Thyroid gland (tissue), 4 donors: ENCODE data around the gene SFT2D2.

Experiments
- POLR2A ChIP-seq, 2 donors: fragments of 450-650 bp; IDR thresholded peaks; one replicate each; pipeline ENCODE4 v1.6.1; 2017; ENCODE audit warnings: antibody characterized with exemption in 2 of 2, mild to moderate bottlenecking in 2 of 2, moderate library complexity in 1 of 2
- TF ChIP-seq, protein P1 (sequence below), 6 experiments: fragments of 200-600 bp in 3 of 6; fragments of 450-650 bp in 3 of 6; sonication (generic) in 3 of 6; IDR thresholded peaks; one replicate each; pipeline ENCODE4 v1.5.1; 2016 to 2019; ENCODE audit warnings: antibody characterized with exemption in 6 of 6, mild to moderate bottlenecking in 2 of 6, inconsistent platforms in 1 of 6, moderate library complexity in 1 of 6

GRCh38 chr1:168180148-168180524 lies 45.7 kb upstream of the SFT2D2 start:
- TF ChIP-seq, protein P1, sequence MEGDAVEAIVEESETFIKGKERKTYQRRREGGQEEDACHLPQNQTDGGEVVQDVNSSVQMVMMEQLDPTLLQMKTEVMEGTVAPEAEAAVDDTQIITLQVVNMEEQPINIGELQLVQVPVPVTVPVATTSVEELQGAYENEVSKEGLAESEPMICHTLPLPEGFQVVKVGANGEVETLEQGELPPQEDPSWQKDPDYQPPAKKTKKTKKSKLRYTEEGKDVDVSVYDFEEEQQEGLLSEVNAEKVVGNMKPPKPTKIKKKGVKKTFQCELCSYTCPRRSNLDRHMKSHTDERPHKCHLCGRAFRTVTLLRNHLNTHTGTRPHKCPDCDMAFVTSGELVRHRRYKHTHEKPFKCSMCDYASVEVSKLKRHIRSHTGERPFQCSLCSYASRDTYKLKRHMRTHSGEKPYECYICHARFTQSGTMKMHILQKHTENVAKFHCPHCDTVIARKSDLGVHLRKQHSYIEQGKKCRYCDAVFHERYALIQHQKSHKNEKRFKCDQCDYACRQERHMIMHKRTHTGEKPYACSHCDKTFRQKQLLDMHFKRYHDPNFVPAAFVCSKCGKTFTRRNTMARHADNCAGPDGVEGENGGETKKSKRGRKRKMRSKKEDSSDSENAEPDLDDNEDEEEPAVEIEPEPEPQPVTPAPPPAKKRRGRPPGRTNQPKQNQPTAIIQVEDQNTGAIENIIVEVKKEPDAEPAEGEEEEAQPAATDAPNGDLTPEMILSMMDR (IDR thresholded peaks at IDR 0.05) = no peak
- TF ChIP-seq POLR2A (IDR thresholded peaks at IDR 0.05) = no peak
